OCI-LY7 (cell line): ENCODE measurements around the gene SEPTIN10.

Source experiments
- CTCF ChIP-seq: fragments of 200-600 bp; sonication (generic); conservative IDR thresholded peaks from 2 replicates; pipeline ENCODE4 v1.5.1; 2014; ENCODE audit warnings: mild to moderate bottlenecking, antibody characterized with exemption, low read length, moderate library complexity, mixed read lengths
- EZH2phosphoT487 ChIP-seq: fragments of 200-600 bp; sonication (generic); IDR thresholded peaks from 2 replicates; pipeline ENCODE4 v1.6.1; 2018; ENCODE audit warnings: low read depth, borderline replicate concordance, mild to moderate bottlenecking, mixed run types, antibody characterized with exemption, low read length, moderate library complexity, mixed read lengths

- TF ChIP-seq CTCF (no peak), EZH2phosphoT487 (no peak)
These were observed 79.9 kb downstream of the SEPTIN10 start for GRCh38 chr2:109533823-109534222.
